Heart right ventricle (tissue), 16 donors: Measurements from ENCODE around the gene MAPK8IP2. TPM values are rescaled to one million over a fixed set of nuclear protein-coding genes. Genes with fewer than 3 reads are reported as not detected.

Experiments used
- ATAC-seq, 8 donors: fragments of 200-7000 bp; cut with Tn5 transposase; one replicate each; pipeline ENCODE4 v1.9.1; 2020; ENCODE audit warnings: mild to moderate bottlenecking in 8 of 8, moderate library complexity in 8 of 8, moderate number of reproducible peaks in 1 of 8
- DNase-seq, 2 donors: peaks; one replicate each; pipeline ENCODE4 v3.0.0-alpha.2; 2020
- H3K27ac ChIP-seq, 10 donors: fragments of 200-600 bp; sonication (generic) in 2 of 10; one replicate each; pipeline versions ENCODE4 v1.5.0 to v1.8.0; 2020 to 2022; ENCODE audit warnings: mild to moderate bottlenecking in 3 of 10
- H3K27me3 ChIP-seq, 7 donors: fragments of 200-600 bp; one replicate each; pipeline ENCODE4 v1.8.0; 2021 to 2022; ENCODE audit warnings: mild to moderate bottlenecking in 2 of 7
- H3K36me3 ChIP-seq, 9 donors: fragments of 200-600 bp; sonication (generic) in 1 of 9; one replicate each; pipeline versions ENCODE4 v1.5.0 to v1.8.0; 2020 to 2022; ENCODE audit warnings: mild to moderate bottlenecking in 2 of 9
- H3K4me1 ChIP-seq, 9 donors: fragments of 200-600 bp; sonication (generic) in 1 of 9; one replicate each; pipeline versions ENCODE4 v1.5.0 to v1.8.0; 2020 to 2022; ENCODE audit warnings: mild to moderate bottlenecking in 4 of 9
- H3K4me3 ChIP-seq, 10 donors: fragments of 200-600 bp; sonication (generic) in 2 of 10; one replicate each; pipeline versions ENCODE4 v1.5.0 to v1.8.0; 2020 to 2022; ENCODE audit warnings: mild to moderate bottlenecking in 7 of 10, moderate library complexity in 2 of 10
- H3K9me3 ChIP-seq, 11 donors: fragments of 200-600 bp in 10 of 11; sonication (generic) in 2 of 11; one replicate each; pipeline versions ENCODE4 v1.5.0 to v1.8.0; 2013 to 2022; ENCODE audit warnings: mild to moderate bottlenecking in 2 of 11, control low read depth in 1 of 11, moderate library complexity in 1 of 11
- CTCF ChIP-seq, 9 donors: fragments of 200-600 bp; sonication (generic) in 2 of 9; IDR thresholded peaks; one replicate each; pipeline versions ENCODE4 v1.5.0 to v1.8.0; 2021 to 2022; ENCODE audit warnings: antibody characterized with exemption in 9 of 9, mild to moderate bottlenecking in 5 of 9, moderate library complexity in 1 of 9
- WGBS, 2 donors: extraction: QIAGEN DNeasy Blood & Tissue Kit; methylation state at CpG; one replicate each; pipeline ENCODE4 v1.1.7; 2013; ENCODE audit warnings: inconsistent platforms in 1 of 2; 5-methylcytosine and 5-hydroxymethylcytosine counted together
- intact Hi-C, 10 donors: fragments of 100-400 bp; cut with DNase I; formaldehyde crosslinking; loops; one replicate each; pipeline versions ENCODE4 v1.11.1 to v1.14.2; 2022
- polyA plus RNA-seq, 2 donors: library from polyadenylated mRNA; stranded (reverse); fragments of 200-250 nt; gene quantifications; one replicate each; pipeline ENCODE4 v1.2.3, GENCODE V29; 2013
- total RNA-seq, 10 donors: library from RNA; stranded (reverse); fragmentation: NEBNext Ultra II Directional in 3 of 10; extraction: Animal tissue kit (Norgen Biotek cat#: 25700) in 3 of 10; gene quantifications; one replicate each; pipeline versions ENCODE4 v1.2.1 to v1.2.4, GENCODE V29; 2021 to 2023
- donor health status: Arrhythmogenic right ventricular cardiomyopathy.
- donor health status: ischemic (EF 13 %, LVEDD 7.1; RV severe dilation, severe dysfunction).
- donor health status: healthy with polysubstance abuse.
- donor health status: DM: no; HTN: yes; CAD: no.
- donor health status: DM: no; HTN: no; CAD: no.
- donor health status: ischemic (EF 25% LVEDD 6.9; RV normal size, moderate dysfunction).
- donor health status: ischemic (EF 25% LVEDD 5.7; RV mildly dilated, moderate dysfunction).
- donor health status: healthy.
- donor health status: DM: yes; HTN: yes; CAD: no.
- donor health status: Ischemic cardiomyopathy.
- donor health status: ischemic (EF 35%, LVEDD 5.7; RV mildly dilated, moderate dysfunction).
- donor health status: nonischemic (EF 11% LVEDD 7.7; RV severe dilation, severe dysfunction).
- donor health status: DM: yes; HTN: yes; CAD: no.
- donor health status: PGD.
- donor health status: ischemic (EF 29% LVEDD 5.4; RV normal size, mild dysfunction).
- donor health status: nonischemic (EF 23%, LVEDD 6.1; RV moderate dilation, normal function).

MAPK8IP2 gene
- total and polyA plus RNA-seq, 12 donors, result 0.08 to 0.52 (median 0.27) TPM

GRCh38 chr22:50578776-50579310 is 21.8 kb upstream of the MAPK8IP2 start:
- H3K36me3 ChIP-seq, result peaks cover 0 to 55% (median 8%) of the 10 kb centered on the region in 9 donors
- peaks cover 5 to 69% (median 54%) of the 10 kb centered on the region in 9 donors for H3K4me1 ChIP-seq
- no peak for TF ChIP-seq CTCF (IDR thresholded peaks at IDR 0.05)
- WGBS, 2 donors, result 42 to 49% methylated on average over 8 of the region's 8 CpGs
- no peaks in the 10 kb centered on the region for H3K27me3 ChIP-seq
- ATAC-seq (no peak), DNase-seq (no peak)
- peak overlapping the region in 3 of 10 donors; percentile 57 to 62 (median 62) for H3K4me3 ChIP-seq
- intact Hi-C loops, result loop anchor here in 3 of 10 donors (5.0 kb wide), 1 partner anchor 43 kb away; no protein-coding TSS in a partner anchor
- no peaks in the 10 kb centered on the region for H3K9me3 ChIP-seq
- H3K27ac ChIP-seq, result peak overlapping the region; percentile 80 to 100 (median 96)

- Histone ChIP-seq H3K4me3 (no peak overlapping the region), H3K36me3 (peaks cover 0 to 48% (median 8%) of the 10 kb centered on the region in 9 donors), H3K27me3 (no peaks in the 10 kb centered on the region), H3K4me1 (peaks cover 5 to 71% (median 55%) of the 10 kb centered on the region in 9 donors), H3K9me3 (no peaks in the 10 kb centered on the region), H3K27ac (peak overlapping the region in 9 of 10 donors; percentile 93 to 100 (median 96))
- whole genome bisulfite sequencing, 2 donors, result 95 to 96% methylated on average over 4 of the region's 4 CpGs
- DNase-seq (no peak), ATAC-seq (no peak)
- intact Hi-C loops, result loop anchor here in 4 of 10 donors (5.0 kb wide), 2 partner anchors 43 to 57 kb away; no protein-coding TSS in a partner anchor
- no peak for TF ChIP-seq CTCF (IDR thresholded peaks at IDR 0.05)
These were observed 20.8 kb upstream of the MAPK8IP2 start for GRCh38 chr22:50579752-50580151.

- Histone ChIP-seq H3K27ac (peak overlapping the region in 9 of 10 donors; percentile 96 to 100 (median 97)), H3K9me3 (no peaks in the 10 kb centered on the region), H3K4me3 (peak overlapping the region; percentile 45 to 88 (median 78)), H3K4me1 (peaks cover 5 to 58% (median 47%) of the 10 kb centered on the region in 9 donors), H3K27me3 (no peaks in the 10 kb centered on the region), H3K36me3 (peaks cover 0 to 36% (median 8%) of the 10 kb centered on the region in 9 donors)
- no peak for TF ChIP-seq CTCF (IDR thresholded peaks at IDR 0.05)
- 87 to 88% methylated on average over 22 of the region's 22 CpGs for WGBS, 2 donors
- intact Hi-C loops, result loop anchor here in 1 of 10 donors (5.0 kb wide), 1 partner anchor 59 kb away; no protein-coding TSS in a partner anchor
- DNase-seq, result no peak
- no peak for ATAC-seq
These were observed 19.3 kb upstream of the MAPK8IP2 start for GRCh38 chr22:50581031-50581949.

GRCh38 chr22:50581950-50582492 is 18.6 kb upstream of the MAPK8IP2 start:
- intact Hi-C loops, result loop anchor here in 3 of 10 donors (2.0 to 5.0 kb wide), 3 partner anchors 19 to 60 kb away; partner anchors contain the start of gene SYCE3 (in 1 of the 3)
- Histone ChIP-seq H3K36me3 (peaks cover 0 to 31% (median 6%) of the 10 kb centered on the region in 9 donors), H3K4me3 (peak overlapping the region; percentile 45 to 88 (median 78)), H3K27me3 (no peaks in the 10 kb centered on the region), H3K9me3 (no peaks in the 10 kb centered on the region), H3K4me1 (peaks cover 5 to 51% (median 42%) of the 10 kb centered on the region in 9 donors), H3K27ac (peak overlapping the region; percentile 96 to 100 (median 97))
- WGBS, 2 donors, result 6 to 7% methylated on average over 35 to 39 of the region's 39 CpGs
- ATAC-seq (no peak), DNase-seq (no peak)
- TF ChIP-seq CTCF (IDR thresholded peaks at IDR 0.05), result no peak
